Measurements from ENCODE around the gene CEPT1. TPM values are rescaled to one million over a fixed set of nuclear protein-coding genes. Genes with fewer than 3 reads are reported as not detected.

The CEPT1 gene
- total and polyA plus RNA-seq, 2 of the 8 experiments (the other 6 are each of a cell fraction or from before 2014, with no cell fraction given), result 18.5 to 28.6 TPM

Small RNA genes lying within 50 kb of the gene (small RNA-seq; reads per million reads assigned to genes)
- not detected for gene AL355816.1 (ENCODE audit: insufficient read depth)

Other genes starting within 250 kb of the CEPT1 start
- 17.3 and 19.3 TPM in 2 replicates for gene LRIF1, start 176.3 kb upstream of the CEPT1 start, total RNA-seq (2021; fragmentation: NEBNext Ultra II Directional; extraction: Animal tissue kit (Norgen Biotek cat#: 25700))
- gene LRIF1, start 176.3 kb upstream of the CEPT1 start, polyA plus RNA-seq (2011; rRNA removed), result 2.7 and 5.2 TPM in 2 replicates
- gene DRAM2, start 130 bp upstream of the CEPT1 start, total RNA-seq (2021; fragmentation: NEBNext Ultra II Directional; extraction: Animal tissue kit (Norgen Biotek cat#: 25700)), result 30.0 and 35.2 TPM in 2 replicates
- 37.2 and 68.2 TPM in 2 replicates for gene DRAM2, start 130 bp upstream of the CEPT1 start, polyA plus RNA-seq (2011; rRNA removed)
- gene DENND2D, start 60.4 kb downstream of the CEPT1 start, total RNA-seq (2021; fragmentation: NEBNext Ultra II Directional; extraction: Animal tissue kit (Norgen Biotek cat#: 25700)), result 0.57 and 0.58 TPM in 2 replicates
- 1.4 and 1.6 TPM in 2 replicates for gene DENND2D, start 60.4 kb downstream of the CEPT1 start, polyA plus RNA-seq (2011; rRNA removed)
- not detected in 2 replicates for gene CHI3L2, start 87.5 kb downstream of the CEPT1 start, total RNA-seq (2021; fragmentation: NEBNext Ultra II Directional; extraction: Animal tissue kit (Norgen Biotek cat#: 25700))
- gene CHI3L2, start 87.5 kb downstream of the CEPT1 start, polyA plus RNA-seq (2011; rRNA removed), result not detected in 2 replicates
- not detected in 2 replicates for gene CHIA, start 150.6 kb downstream of the CEPT1 start, total RNA-seq (2021; fragmentation: NEBNext Ultra II Directional; extraction: Animal tissue kit (Norgen Biotek cat#: 25700))
- gene CHIA, start 150.6 kb downstream of the CEPT1 start, polyA plus RNA-seq (2011; rRNA removed), result not detected in 2 replicates